HepG2 (cell line): Measurements from ENCODE around the gene DAPK1. TPM values are rescaled to one million over a fixed set of nuclear protein-coding genes. Genes with fewer than 3 reads are reported as not detected.

ENCODE experiments used
- BRCA1 ChIP-seq: sonication (generic); formaldehyde crosslinking; IDR thresholded peaks from 2 replicates; pipeline ENCODE4 v1.4.0; 2020; ENCODE audit warnings: missing genetic modification reagents
- HIC2 ChIP-seq: sonication (generic); formaldehyde crosslinking; IDR thresholded peaks from 2 replicates; pipeline ENCODE4 v1.9.0; 2022; ENCODE audit warnings: low read depth, missing genetic modification reagents
- KAT2B ChIP-seq: fragments of 150-350 bp; IDR thresholded peaks from 2 replicates; pipeline ENCODE4 v1.6.1; 2014; ENCODE audit warnings: low read depth, low read length, borderline replicate concordance
- KMT2A ChIP-seq: sonication (generic); formaldehyde crosslinking; IDR thresholded peaks from 2 replicates; pipeline ENCODE4 v1.4.0; 2020; ENCODE audit warnings: missing genetic modification reagents
- POLR2G ChIP-seq: fragments of 200-400 bp; formaldehyde crosslinking; IDR thresholded peaks from 2 replicates; pipeline ENCODE4 v1.6.1; 2018; ENCODE audit warnings: mild to moderate bottlenecking, low read depth, low read length, moderate library complexity
- THAP7 ChIP-seq: sonication (generic); formaldehyde crosslinking; IDR thresholded peaks from 2 replicates; pipeline ENCODE4 v1.8.1; 2023; ENCODE audit warnings: mild to moderate bottlenecking, missing genetic modification reagents
- U2AF1 ChIP-seq: fragments of 200-400 bp; formaldehyde crosslinking; optimal IDR thresholded peaks from 2 replicates; pipeline ENCODE3; 2017; ENCODE audit warnings: mild to moderate bottlenecking, low read depth, low read length
- XBP1 ChIP-seq: sonication (generic); formaldehyde crosslinking; IDR thresholded peaks from 2 replicates; pipeline ENCODE4 v1.5.0; 2020; ENCODE audit warnings: missing genetic modification reagents
- ZNF143 ChIP-seq: sonication (generic); formaldehyde crosslinking; IDR thresholded peaks from 2 replicates; pipeline ENCODE4 v1.4.0; 2020; ENCODE audit warnings: missing genetic modification reagents
- ZNF17 ChIP-seq: sonication (generic); formaldehyde crosslinking; IDR thresholded peaks from 2 replicates; pipeline ENCODE4 v1.5.0; 2020; ENCODE audit warnings: mild to moderate bottlenecking, missing genetic modification reagents
- ZNF280B ChIP-seq: sonication (generic); formaldehyde crosslinking; IDR thresholded peaks from 2 replicates; pipeline ENCODE4 v1.5.0; 2020; ENCODE audit warnings: missing genetic modification reagents, mild to moderate bottlenecking, borderline replicate concordance
- ZNF484 ChIP-seq: sonication (generic); formaldehyde crosslinking; IDR thresholded peaks from 2 replicates; pipeline ENCODE4 v1.5.1; 2020; ENCODE audit warnings: mild to moderate bottlenecking, low read depth, missing genetic modification reagents, borderline replicate concordance
- ZNF510 ChIP-seq: sonication (generic); formaldehyde crosslinking; IDR thresholded peaks from 2 replicates; pipeline ENCODE4 v1.4.0; 2020; ENCODE audit warnings: low read depth, mild to moderate bottlenecking, missing genetic modification reagents
- ZNF749 ChIP-seq: sonication (generic); formaldehyde crosslinking; IDR thresholded peaks from 2 replicates; pipeline ENCODE4 v1.8.0; 2022; ENCODE audit warnings: mild to moderate bottlenecking, missing genetic modification reagents, moderate library complexity, borderline replicate concordance
- polyA plus RNA-seq, 8 experiments: library from polyadenylated mRNA; depleted of rRNA in 3 of 8; stranded (reverse) in 7 of 8; unstranded in 1 of 8; fragments of >200 nt; fragmentation: Illumina TruSeq in 4 of 8; extraction: Trizol in 4 of 8; gene quantifications; 2 replicates each; pipeline versions ENCODE4 v1.2.1 to v1.2.3, GENCODE V29; 2011 to 2016; ENCODE audit warnings: low read depth in 4 of 8, missing spikeins in 1 of 8, mixed read lengths in 1 of 8; ENCODE audit not compliant: insufficient read depth in 1 of 8
- total RNA-seq, 5 experiments: library from RNA; depleted of rRNA; stranded (reverse); fragments of >200 nt; fragmentation: Illumina TruSeq; extraction: Trizol; gene quantifications; 2 replicates each; pipeline ENCODE4 v1.2.3, GENCODE V29; 2016; ENCODE audit warnings: low read depth in 1 of 5
- TF ChIP-seq, protein P1 (sequence below): sonication (generic); formaldehyde crosslinking; IDR thresholded peaks from 2 replicates; pipeline ENCODE4 v1.4.0; 2020; ENCODE audit warnings: mild to moderate bottlenecking, missing genetic modification reagents
- TF ChIP-seq, protein P2 (sequence below): sonication (generic); formaldehyde crosslinking; IDR thresholded peaks from 2 replicates; pipeline ENCODE4 v1.4.0; 2020; ENCODE audit warnings: mild to moderate bottlenecking, missing genetic modification reagents
- TF ChIP-seq, protein P3 (sequence below): sonication (generic); formaldehyde crosslinking; IDR thresholded peaks from 2 replicates; pipeline ENCODE4 v1.4.0; 2020; ENCODE audit warnings: missing genetic modification reagents, borderline replicate concordance

The DAPK1 gene
- total and polyA plus RNA-seq, 2 of the 13 experiments (the other 11 are each of a cell fraction or from before 2014, with no cell fraction given) = 35.7 to 35.9 TPM

DNA sequence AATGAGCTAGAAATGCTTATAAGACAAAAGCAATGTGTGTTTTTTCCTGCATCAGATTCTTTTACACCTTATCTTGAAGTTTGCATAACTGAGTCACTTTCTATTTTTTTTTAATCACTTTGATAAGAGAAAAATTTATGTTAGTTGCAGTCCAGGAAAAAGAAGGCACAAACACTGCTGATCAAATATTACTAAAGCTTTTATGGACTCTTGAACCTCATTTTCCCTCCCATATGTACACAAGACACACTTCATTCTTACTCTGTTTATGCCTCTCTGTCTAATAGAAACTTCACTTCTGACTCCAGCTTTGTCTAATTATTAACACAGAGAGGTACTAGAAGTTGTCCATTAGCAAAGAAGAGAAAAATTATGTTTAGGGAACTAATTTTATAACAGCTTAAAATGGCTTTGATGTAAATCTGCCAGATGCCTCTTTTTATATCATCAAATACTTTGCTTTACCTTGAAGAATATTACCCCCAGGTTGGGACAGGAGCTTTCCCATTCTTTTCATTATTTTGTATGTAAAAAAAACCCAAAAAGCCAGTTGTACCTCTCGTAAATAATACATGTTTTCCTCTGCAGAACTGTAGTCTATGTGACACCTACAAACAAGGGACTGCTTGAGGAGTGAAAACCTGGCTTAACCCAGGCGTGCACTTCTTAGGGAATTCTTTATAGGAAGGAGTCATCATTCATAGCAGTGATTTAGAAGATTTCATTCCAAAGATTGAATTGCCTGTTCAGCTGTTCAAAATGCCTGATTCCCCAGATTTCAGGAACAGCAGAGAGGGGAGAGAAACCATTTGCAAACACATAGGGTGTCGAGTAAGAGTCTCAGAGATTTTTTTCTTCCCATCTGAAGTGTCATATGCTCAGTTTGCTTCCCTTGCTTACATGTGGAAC is 72.6 kb downstream of the DAPK1 start (continued):
- TF ChIP-seq ZNF280B (CRISPR knock-in tag) (no peak), ZNF749 (CRISPR knock-in tag) (no peak), ZNF484 (CRISPR knock-in tag) (no peak), ZNF510 (CRISPR knock-in tag) (no peak), XBP1 (CRISPR knock-in tag) (no peak), POLR2G (no peak), ZNF17 (CRISPR knock-in tag) (no peak), U2AF1 (no peak), KMT2A (CRISPR knock-in tag) (no peak), BRCA1 (no peak), KAT2B (no peak), THAP7 (CRISPR knock-in tag) (no peak), HIC2 (CRISPR knock-in tag) (no peak), ZNF143 (CRISPR knock-in tag) (no peak)
- TF ChIP-seq, protein P1, sequence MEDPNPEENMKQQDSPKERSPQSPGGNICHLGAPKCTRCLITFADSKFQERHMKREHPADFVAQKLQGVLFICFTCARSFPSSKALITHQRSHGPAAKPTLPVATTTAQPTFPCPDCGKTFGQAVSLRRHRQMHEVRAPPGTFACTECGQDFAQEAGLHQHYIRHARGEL = no peak
- TF ChIP-seq, protein P2, sequence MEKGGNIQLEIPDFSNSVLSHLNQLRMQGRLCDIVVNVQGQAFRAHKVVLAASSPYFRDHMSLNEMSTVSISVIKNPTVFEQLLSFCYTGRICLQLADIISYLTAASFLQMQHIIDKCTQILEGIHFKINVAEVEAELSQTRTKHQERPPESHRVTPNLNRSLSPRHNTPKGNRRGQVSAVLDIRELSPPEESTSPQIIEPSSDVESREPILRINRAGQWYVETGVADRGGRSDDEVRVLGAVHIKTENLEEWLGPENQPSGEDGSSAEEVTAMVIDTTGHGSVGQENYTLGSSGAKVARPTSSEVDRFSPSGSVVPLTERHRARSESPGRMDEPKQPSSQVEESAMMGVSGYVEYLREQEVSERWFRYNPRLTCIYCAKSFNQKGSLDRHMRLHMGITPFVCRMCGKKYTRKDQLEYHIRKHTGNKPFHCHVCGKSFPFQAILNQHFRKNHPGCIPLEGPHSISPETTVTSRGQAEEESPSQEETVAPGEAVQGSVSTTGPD (CRISPR knock-in tag) = no peak
- TF ChIP-seq, protein P3, sequence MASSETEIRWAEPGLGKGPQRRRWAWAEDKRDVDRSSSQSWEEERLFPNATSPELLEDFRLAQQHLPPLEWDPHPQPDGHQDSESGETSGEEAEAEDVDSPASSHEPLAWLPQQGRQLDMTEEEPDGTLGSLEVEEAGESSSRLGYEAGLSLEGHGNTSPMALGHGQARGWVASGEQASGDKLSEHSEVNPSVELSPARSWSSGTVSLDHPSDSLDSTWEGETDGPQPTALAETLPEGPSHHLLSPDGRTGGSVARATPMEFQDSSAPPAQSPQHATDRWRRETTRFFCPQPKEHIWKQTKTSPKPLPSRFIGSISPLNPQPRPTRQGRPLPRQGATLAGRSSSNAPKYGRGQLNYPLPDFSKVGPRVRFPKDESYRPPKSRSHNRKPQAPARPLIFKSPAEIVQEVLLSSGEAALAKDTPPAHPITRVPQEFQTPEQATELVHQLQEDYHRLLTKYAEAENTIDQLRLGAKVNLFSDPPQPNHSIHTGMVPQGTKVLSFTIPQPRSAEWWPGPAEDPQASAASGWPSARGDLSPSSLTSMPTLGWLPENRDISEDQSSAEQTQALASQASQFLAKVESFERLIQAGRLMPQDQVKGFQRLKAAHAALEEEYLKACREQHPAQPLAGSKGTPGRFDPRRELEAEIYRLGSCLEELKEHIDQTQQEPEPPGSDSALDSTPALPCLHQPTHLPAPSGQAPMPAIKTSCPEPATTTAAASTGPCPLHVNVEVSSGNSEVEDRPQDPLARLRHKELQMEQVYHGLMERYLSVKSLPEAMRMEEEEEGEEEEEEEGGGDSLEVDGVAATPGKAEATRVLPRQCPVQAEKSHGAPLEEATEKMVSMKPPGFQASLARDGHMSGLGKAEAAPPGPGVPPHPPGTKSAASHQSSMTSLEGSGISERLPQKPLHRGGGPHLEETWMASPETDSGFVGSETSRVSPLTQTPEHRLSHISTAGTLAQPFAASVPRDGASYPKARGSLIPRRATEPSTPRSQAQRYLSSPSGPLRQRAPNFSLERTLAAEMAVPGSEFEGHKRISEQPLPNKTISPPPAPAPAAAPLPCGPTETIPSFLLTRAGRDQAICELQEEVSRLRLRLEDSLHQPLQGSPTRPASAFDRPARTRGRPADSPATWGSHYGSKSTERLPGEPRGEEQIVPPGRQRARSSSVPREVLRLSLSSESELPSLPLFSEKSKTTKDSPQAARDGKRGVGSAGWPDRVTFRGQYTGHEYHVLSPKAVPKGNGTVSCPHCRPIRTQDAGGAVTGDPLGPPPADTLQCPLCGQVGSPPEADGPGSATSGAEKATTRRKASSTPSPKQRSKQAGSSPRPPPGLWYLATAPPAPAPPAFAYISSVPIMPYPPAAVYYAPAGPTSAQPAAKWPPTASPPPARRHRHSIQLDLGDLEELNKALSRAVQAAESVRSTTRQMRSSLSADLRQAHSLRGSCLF (CRISPR knock-in tag) = no peak
